Heart right ventricle (tissue), 16 donors: ENCODE data around the gene SGSH. TPM values are rescaled to one million over a fixed set of nuclear protein-coding genes. Genes with fewer than 3 reads are reported as not detected.

Source experiments
- ATAC-seq, 8 donors: fragments of 200-7000 bp; cut with Tn5 transposase; one replicate each; pipeline ENCODE4 v1.9.1; 2020; ENCODE audit warnings: mild to moderate bottlenecking in 8 of 8, moderate library complexity in 8 of 8, moderate number of reproducible peaks in 1 of 8
- DNase-seq, 2 donors: peaks; one replicate each; pipeline ENCODE4 v3.0.0-alpha.2; 2020
- H3K27ac ChIP-seq, 10 donors: fragments of 200-600 bp; sonication (generic) in 2 of 10; one replicate each; pipeline versions ENCODE4 v1.5.0 to v1.8.0; 2020 to 2022; ENCODE audit warnings: mild to moderate bottlenecking in 3 of 10
- H3K27me3 ChIP-seq, 7 donors: fragments of 200-600 bp; one replicate each; pipeline ENCODE4 v1.8.0; 2021 to 2022; ENCODE audit warnings: mild to moderate bottlenecking in 2 of 7
- H3K36me3 ChIP-seq, 9 donors: fragments of 200-600 bp; sonication (generic) in 1 of 9; one replicate each; pipeline versions ENCODE4 v1.5.0 to v1.8.0; 2020 to 2022; ENCODE audit warnings: mild to moderate bottlenecking in 2 of 9
- H3K4me1 ChIP-seq, 9 donors: fragments of 200-600 bp; sonication (generic) in 1 of 9; one replicate each; pipeline versions ENCODE4 v1.5.0 to v1.8.0; 2020 to 2022; ENCODE audit warnings: mild to moderate bottlenecking in 4 of 9
- H3K4me3 ChIP-seq, 10 donors: fragments of 200-600 bp; sonication (generic) in 2 of 10; one replicate each; pipeline versions ENCODE4 v1.5.0 to v1.8.0; 2020 to 2022; ENCODE audit warnings: mild to moderate bottlenecking in 7 of 10, moderate library complexity in 2 of 10
- H3K9me3 ChIP-seq, 11 donors: fragments of 200-600 bp in 10 of 11; sonication (generic) in 2 of 11; one replicate each; pipeline versions ENCODE4 v1.5.0 to v1.8.0; 2013 to 2022; ENCODE audit warnings: mild to moderate bottlenecking in 2 of 11, control low read depth in 1 of 11, moderate library complexity in 1 of 11
- CTCF ChIP-seq, 9 donors: fragments of 200-600 bp; sonication (generic) in 2 of 9; IDR thresholded peaks; one replicate each; pipeline versions ENCODE4 v1.5.0 to v1.8.0; 2021 to 2022; ENCODE audit warnings: antibody characterized with exemption in 9 of 9, mild to moderate bottlenecking in 5 of 9, moderate library complexity in 1 of 9
- WGBS, 2 donors: extraction: QIAGEN DNeasy Blood & Tissue Kit; methylation state at CpG; one replicate each; pipeline ENCODE4 v1.1.7; 2013; ENCODE audit warnings: inconsistent platforms in 1 of 2; 5-methylcytosine and 5-hydroxymethylcytosine counted together
- intact Hi-C, 10 donors: fragments of 100-400 bp; cut with DNase I; formaldehyde crosslinking; loops; one replicate each; pipeline versions ENCODE4 v1.11.1 to v1.14.2; 2022
- polyA plus RNA-seq, 2 donors: library from polyadenylated mRNA; stranded (reverse); fragments of 200-250 nt; gene quantifications; one replicate each; pipeline ENCODE4 v1.2.3, GENCODE V29; 2013
- total RNA-seq, 10 donors: library from RNA; stranded (reverse); fragmentation: NEBNext Ultra II Directional in 3 of 10; extraction: Animal tissue kit (Norgen Biotek cat#: 25700) in 3 of 10; gene quantifications; one replicate each; pipeline versions ENCODE4 v1.2.1 to v1.2.4, GENCODE V29; 2021 to 2023
- donor health status: Arrhythmogenic right ventricular cardiomyopathy.
- donor health status: ischemic (EF 13 %, LVEDD 7.1; RV severe dilation, severe dysfunction).
- donor health status: healthy with polysubstance abuse.
- donor health status: DM: no; HTN: yes; CAD: no.
- donor health status: DM: no; HTN: no; CAD: no.
- donor health status: ischemic (EF 25% LVEDD 6.9; RV normal size, moderate dysfunction).
- donor health status: ischemic (EF 25% LVEDD 5.7; RV mildly dilated, moderate dysfunction).
- donor health status: healthy.
- donor health status: DM: yes; HTN: yes; CAD: no.
- donor health status: Ischemic cardiomyopathy.
- donor health status: ischemic (EF 35%, LVEDD 5.7; RV mildly dilated, moderate dysfunction).
- donor health status: nonischemic (EF 11% LVEDD 7.7; RV severe dilation, severe dysfunction).
- donor health status: DM: yes; HTN: yes; CAD: no.
- donor health status: PGD.
- donor health status: ischemic (EF 29% LVEDD 5.4; RV normal size, mild dysfunction).
- donor health status: nonischemic (EF 23%, LVEDD 6.1; RV moderate dilation, normal function).

The SGSH gene
- total and polyA plus RNA-seq, 12 donors = 7.3 to 21.7 (median 14.0) TPM

- Histone ChIP-seq H3K27me3 (peaks cover 0 to 9% (median 0%) of the 10 kb centered on the region in 7 donors), H3K4me1 (peaks cover 6 to 30% (median 19%) of the 10 kb centered on the region in 9 donors), H3K27ac (no peak overlapping the region), H3K9me3 (no peaks in the 10 kb centered on the region), H3K4me3 (no peak overlapping the region), H3K36me3 (peaks cover 0 to 38% (median 0%) of the 10 kb centered on the region in 9 donors)
- WGBS, 2 donors = 92% methylated on average over 18 of the region's 18 CpGs
- DNase-seq = no peak
- intact Hi-C loops = loop anchor here in 2 of 10 donors (5.0 to 10.0 kb wide), 2 partner anchors 40 to 62 kb away; partner anchors contain the start of gene RNF213 (in 1 of the 2)
- no peak for TF ChIP-seq CTCF (IDR thresholded peaks at IDR 0.05)
- no peak for ATAC-seq
Observed at GRCh38 chr17:80222376-80223141, 2.4 kb upstream of the SGSH start.

GRCh38 chr17:80221351-80222105 lies 1.4 kb upstream of the SGSH start:
- peaks cover 6 to 30% (median 19%) of the 10 kb centered on the region in 9 donors for H3K4me1 ChIP-seq
- TF ChIP-seq CTCF (IDR thresholded peaks at IDR 0.05) = no peak
- peak overlapping the region in 9 of 10 donors; percentile 66 to 99 (median 94) for H3K4me3 ChIP-seq
- no peaks in the 10 kb centered on the region for H3K9me3 ChIP-seq
- H3K36me3 ChIP-seq = peaks cover 0 to 38% (median 0%) of the 10 kb centered on the region in 9 donors
- DNase-seq = no peak
- H3K27me3 ChIP-seq = peaks cover 0 to 9% (median 0%) of the 10 kb centered on the region in 7 donors
- H3K27ac ChIP-seq = peak overlapping the region in 3 of 10 donors; percentile 84 to 91 (median 88)
- WGBS, 2 donors = 74 to 77% methylated on average over 29 of the region's 29 CpGs
- intact Hi-C loops = loop anchor here in 3 of 10 donors (2.0 to 10.0 kb wide), 3 partner anchors 41 to 75 kb away; partner anchors contain the start of genes EIF4A3 (in 1 of the 3) and RNF213 (in 1 of the 3)
- ATAC-seq = no peak

GRCh38 chr17:80220736-80221215 lies 643 bp upstream of the SGSH start:
- 2 to 4% methylated on average over 28 to 39 of the region's 41 CpGs for WGBS, 2 donors
- Histone ChIP-seq H3K36me3 (peaks cover 0 to 38% (median 0%) of the 10 kb centered on the region in 9 donors), H3K9me3 (no peaks in the 10 kb centered on the region), H3K4me1 (peaks cover 6 to 30% (median 19%) of the 10 kb centered on the region in 9 donors), H3K4me3 (peak overlapping the region; percentile 66 to 99 (median 92)), H3K27me3 (peaks cover 0 to 9% (median 0%) of the 10 kb centered on the region in 7 donors), H3K27ac (peak overlapping the region in 9 of 10 donors; percentile 72 to 91 (median 81))
- intact Hi-C loops = loop anchor here in 3 of 10 donors (2.0 to 10.0 kb wide), 3 partner anchors 42 to 74 kb away; partner anchors contain the start of genes EIF4A3 (in 1 of the 3) and RNF213 (in 1 of the 3)
- no peak for DNase-seq
- TF ChIP-seq CTCF (IDR thresholded peaks at IDR 0.05) = no peak
- ATAC-seq = peak; percentile 10 to 53 (median 34)

DNA sequence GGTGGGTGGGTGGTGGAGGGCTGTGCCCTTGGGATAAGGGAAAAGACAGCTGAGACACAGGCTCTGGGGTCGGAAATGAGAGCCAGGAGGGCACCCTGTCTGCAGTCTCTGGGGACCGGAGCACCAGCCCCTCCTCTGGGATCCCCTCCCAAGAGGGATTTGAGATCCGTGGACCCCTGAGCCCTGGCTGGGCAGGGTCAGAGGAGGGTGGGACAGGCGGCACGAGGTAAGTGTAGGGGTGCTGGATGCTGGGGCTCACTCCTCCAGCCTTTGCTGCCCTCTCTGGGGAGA lies 425 bp downstream of the SGSH start:
- TF ChIP-seq CTCF (IDR thresholded peaks at IDR 0.05) = no peak
- no peak for DNase-seq
- ATAC-seq = peak in 6 of 8 donors; percentile 3 to 31 (median 19)
- Histone ChIP-seq H3K27ac (peak overlapping the region in 9 of 10 donors; percentile 72 to 91 (median 81)), H3K4me3 (peak overlapping the region; percentile 66 to 99 (median 92)), H3K4me1 (peaks cover 6 to 30% (median 19%) of the 10 kb centered on the region in 9 donors), H3K9me3 (no peaks in the 10 kb centered on the region), H3K27me3 (peaks cover 0 to 9% (median 0%) of the 10 kb centered on the region in 7 donors), H3K36me3 (peaks cover 0 to 46% (median 8%) of the 10 kb centered on the region in 9 donors)
- 3 to 5% methylated on average over 5 of the region's 5 CpGs for WGBS, 2 donors
- intact Hi-C loops = loop anchor here in 3 of 10 donors (2.0 to 10.0 kb wide), 5 partner anchors 43 to 73 kb away; partner anchors contain the start of genes EIF4A3 (in 2 of the 3) and RNF213 (in 2 of the 3)
